H1 (cell line): ENCODE measurements around the gene CCDC83. TPM values are rescaled to one million over a fixed set of nuclear protein-coding genes. Genes with fewer than 3 reads are reported as not detected.

Experiments used
- CTCF ChIA-PET: fragments of 300-600 bp; sonication (Branson Sonifier 250); formaldehyde crosslinking; loops from one replicate; lab custom pipeline; 2021; ENCODE audit not compliant: partially characterized antibody; lab: Charles Lee
- POLR2A ChIA-PET: fragments of 300-600 bp; sonication (Branson Sonifier 250); formaldehyde crosslinking; loops from one replicate; lab custom pipeline; 2021; ENCODE audit warnings: inconsistent platforms; ENCODE audit not compliant: partially characterized antibody; lab: Charles Lee
- DNase-seq, 2 experiments: peaks; one replicate each; pipeline versions ENCODE4 v3.0.0 to v3.0.0-alpha.2; 2010 to 2022; ENCODE audit warnings: low spot score in 2 of 2, low read depth in 1 of 2, mixed read lengths in 1 of 2
- FAIRE-seq: peaks from 2 replicates; lab custom pipeline; 2011; peaks lifted over from hg19 to GRCh38; lab: Jason Lieb, UNC
- H2AFZ ChIP-seq: 2 replicates; pipeline ENCODE4 v1.8.1; 2012; ENCODE audit warnings: low read length, inconsistent platforms
- H2AK5ac ChIP-seq: 2 replicates; pipeline ENCODE4 v1.6.1; 2013; ENCODE audit warnings: low read depth, low read length
- H2BK120ac ChIP-seq: replicated peaks from 2 replicates; pipeline ENCODE3; 2013; ENCODE audit warnings: low read depth, low read length, inconsistent platforms
- H2BK12ac ChIP-seq: 2 replicates; pipeline ENCODE4 v1.6.1; 2013; ENCODE audit warnings: low read depth, low read length
- H2BK15ac ChIP-seq: 2 replicates; pipeline ENCODE4 v1.6.1; 2013; ENCODE audit warnings: low read length
- H2BK20ac ChIP-seq: 2 replicates; pipeline ENCODE4 v1.6.1; 2013; ENCODE audit warnings: low read length
- H2BK5ac ChIP-seq: 2 replicates; pipeline ENCODE4 v1.6.1; 2013; ENCODE audit warnings: low read depth, low read length
- H3K14ac ChIP-seq: 2 replicates; pipeline ENCODE4 v1.6.1; 2013; ENCODE audit warnings: inconsistent platforms; ENCODE audit not compliant: insufficient read length
- H3K18ac ChIP-seq: 2 replicates; pipeline ENCODE4 v1.6.1; 2013; ENCODE audit warnings: low read length; ENCODE audit errors: extremely low read depth
- H3K23ac ChIP-seq: 2 replicates; pipeline ENCODE4 v1.6.1; 2013; ENCODE audit warnings: inconsistent platforms; ENCODE audit not compliant: insufficient read length
- H3K23me2 ChIP-seq: 2 replicates; pipeline ENCODE4 v1.6.1; 2013; ENCODE audit warnings: low read depth, low read length
- H3K27ac ChIP-seq: 2 replicates; pipeline ENCODE4 v1.6.1; 2011; ENCODE audit warnings: low read depth, low read length, inconsistent platforms
- H3K27me3 ChIP-seq, 4 experiments: replicated peaks in 1 of 4; 1 replicate in 1 of 4; 2 replicates in 3 of 4; pipeline versions ENCODE4 v1.6.1 to v1.8.1; 2011 to 2013; ENCODE audit warnings: low read length in 3 of 4, mild to moderate bottlenecking in 3 of 4, inconsistent platforms in 2 of 4, mixed read lengths in 2 of 4, moderate library complexity in 1 of 4; ENCODE audit not compliant: control insufficient read depth in 3 of 4, insufficient read depth in 3 of 4; ENCODE audit errors: extremely low read depth in 1 of 4
- H3K36me3 ChIP-seq, 4 experiments: 2 replicates each; pipeline versions ENCODE4 v1.6.1 to v1.8.1; 2011 to 2013; ENCODE audit warnings: mild to moderate bottlenecking in 4 of 4, low read length in 3 of 4, moderate library complexity in 2 of 4, control low read depth in 1 of 4, inconsistent platforms in 1 of 4; ENCODE audit not compliant: insufficient read depth in 4 of 4, control insufficient read depth in 2 of 4
- H3K4ac ChIP-seq: replicated peaks from 2 replicates; pipeline ENCODE3; 2013; ENCODE audit warnings: low read length, low read depth, mixed read lengths, inconsistent platforms; ENCODE audit not compliant: insufficient read length
- H3K4me1 ChIP-seq, 4 experiments: replicated peaks in 1 of 4; 1 replicate in 1 of 4; 2 replicates in 3 of 4; pipeline versions ENCODE4 v1.6.1 to v1.8.1; 2011 to 2013; ENCODE audit warnings: low read length in 3 of 4, inconsistent platforms in 2 of 4, mixed read lengths in 1 of 4; ENCODE audit not compliant: insufficient read depth in 4 of 4, control insufficient read depth in 3 of 4
- H3K4me2 ChIP-seq, 2 experiments: 2 replicates each; pipeline versions ENCODE4 v1.6.1 to v1.8.1; 2011 to 2013; ENCODE audit warnings: low read depth in 2 of 2, low read length in 2 of 2, control low read depth in 1 of 2, inconsistent platforms in 1 of 2, mild to moderate bottlenecking in 1 of 2; ENCODE audit not compliant: insufficient read depth in 1 of 2
- H3K4me3 ChIP-seq, 4 experiments: fragments of 200-600, 300-600 bp in 1 of 4; sonication (generic), shearing (Covaris generic), sonication (Bioruptor Twin) in 1 of 4; 2 replicates each; pipeline versions ENCODE4 v1.5.1 to v1.8.1; 2011 to 2016; ENCODE audit warnings: low read length in 4 of 4, low read depth in 3 of 4, control low read depth in 2 of 4, inconsistent platforms in 2 of 4, mild to moderate bottlenecking in 2 of 4, mixed read lengths in 1 of 4, moderate library complexity in 1 of 4; ENCODE audit not compliant: insufficient read depth in 2 of 4; ENCODE audit errors: extremely low read depth in 1 of 4
- H3K56ac ChIP-seq: replicated peaks from 2 replicates; pipeline ENCODE3; 2013; ENCODE audit warnings: low read depth, mild to moderate bottlenecking, mixed read lengths, low read length, inconsistent platforms; ENCODE audit not compliant: insufficient read length
- H3K79me1 ChIP-seq: 2 replicates; pipeline ENCODE4 v1.6.1; 2013; ENCODE audit warnings: low read depth, low read length, control low read depth
- H3K79me2 ChIP-seq, 2 experiments: 2 replicates each; pipeline versions ENCODE4 v1.6.1 to v1.8.1; 2012 to 2013; ENCODE audit warnings: low read length in 2 of 2, mild to moderate bottlenecking in 2 of 2, inconsistent platforms in 1 of 2; ENCODE audit not compliant: insufficient read depth in 2 of 2, control insufficient read depth in 1 of 2
- H3K9ac ChIP-seq, 4 experiments: replicated peaks in 1 of 4; 1 replicate in 1 of 4; 2 replicates in 3 of 4; pipeline versions ENCODE4 v1.6.1 to v1.8.1; 2011 to 2013; ENCODE audit warnings: low read depth in 3 of 4, low read length in 3 of 4, control low read depth in 2 of 4, mild to moderate bottlenecking in 2 of 4, moderate library complexity in 2 of 4, inconsistent platforms in 1 of 4; ENCODE audit errors: extremely low read depth in 1 of 4
- H3K9me3 ChIP-seq, 2 experiments: 2 replicates each; pipeline versions ENCODE4 v1.6.1 to v1.8.1; 2012 to 2013; ENCODE audit warnings: mild to moderate bottlenecking in 2 of 2, moderate library complexity in 2 of 2, control low read depth in 1 of 2, inconsistent platforms in 1 of 2, low read depth in 1 of 2, low read length in 1 of 2, mixed read lengths in 1 of 2; ENCODE audit not compliant: insufficient read depth in 2 of 2
- H4K20me1 ChIP-seq, 2 experiments: replicated peaks in 1 of 2; 2 replicates each; pipeline versions ENCODE3 to v1.8.1; 2011 to 2013; ENCODE audit warnings: inconsistent platforms in 2 of 2, low read length in 2 of 2, mild to moderate bottlenecking in 1 of 2; ENCODE audit not compliant: insufficient read depth in 2 of 2, control insufficient read depth in 1 of 2
- H4K5ac ChIP-seq: 2 replicates; pipeline ENCODE4 v1.6.1; 2013; ENCODE audit warnings: low read length, low read depth, mixed read lengths, inconsistent platforms; ENCODE audit not compliant: insufficient read length
- H4K8ac ChIP-seq: 2 replicates; pipeline ENCODE4 v1.8.0; 2013; ENCODE audit warnings: mild to moderate bottlenecking, moderate library complexity, low read length, inconsistent platforms; ENCODE audit not compliant: insufficient read depth; ENCODE audit errors: extremely low read depth
- H4K91ac ChIP-seq: replicated peaks from 2 replicates; pipeline ENCODE3; 2013; ENCODE audit warnings: low read length, mixed read lengths, inconsistent platforms; ENCODE audit not compliant: insufficient read length
- CHD1 ChIP-seq: IDR thresholded peaks from 2 replicates; pipeline ENCODE4 v1.6.1; 2012; ENCODE audit warnings: low read depth, low read length, improper control_type of control experiment
- CHD2 ChIP-seq: IDR thresholded peaks from 2 replicates; pipeline ENCODE4 v1.6.1; 2012; ENCODE audit warnings: low read length, improper control_type of control experiment
- CTCF ChIP-seq, 3 experiments: IDR thresholded peaks; 1 replicate in 2 of 3; 2 replicates in 1 of 3; pipeline versions ENCODE4 v1.5.1 to v1.6.1; 2011; ENCODE audit warnings: low read length in 3 of 3, mild to moderate bottlenecking in 3 of 3, inconsistent platforms in 2 of 3, low read depth in 1 of 3, moderate library complexity in 1 of 3; ENCODE audit not compliant: insufficient read depth in 1 of 3; ENCODE audit errors: control extremely low read depth in 1 of 3
- EGR1 ChIP-seq: IDR thresholded peaks from 2 replicates; pipeline ENCODE4 v1.6.1; 2011; ENCODE audit warnings: low read depth, low read length, borderline replicate concordance
- EZH2 ChIP-seq: fragments of 200-600 bp; sonication (generic); IDR thresholded peaks from 2 replicates; pipeline ENCODE4 v1.7.1; 2012; ENCODE audit warnings: low read depth, mild to moderate bottlenecking, moderate library complexity, low read length, inconsistent platforms; ENCODE audit not compliant: severe bottlenecking
- GABPA ChIP-seq: IDR thresholded peaks from 2 replicates; pipeline ENCODE4 v1.6.1; 2011; ENCODE audit warnings: mild to moderate bottlenecking, low read length, moderate library complexity, borderline replicate concordance; ENCODE audit not compliant: insufficient read depth
- JUND ChIP-seq: IDR thresholded peaks from 2 replicates; pipeline ENCODE4 v1.6.1; 2011; ENCODE audit warnings: mild to moderate bottlenecking, improper control_type of control experiment, low read length
- KDM4A ChIP-seq: IDR thresholded peaks from one replicate; pipeline ENCODE4 v1.7.1; 2012; ENCODE audit warnings: low read depth, mild to moderate bottlenecking, moderate library complexity, low read length, inconsistent platforms; ENCODE audit not compliant: severe bottlenecking
- POLR2AphosphoS5 ChIP-seq: IDR thresholded peaks from 2 replicates; pipeline ENCODE4 v1.6.1; 2011; ENCODE audit warnings: low read depth, low read length
- WGBS, 2 experiments: shearing (Covaris generic) in 1 of 2; methylation state at CpG; one replicate each; pipeline versions ENCODE4 v1.1.6 to v1.1.7; 2013 to 2015; ENCODE audit warnings: low lambda C conversion rate in 2 of 2, mixed read lengths in 2 of 2, inconsistent platforms in 1 of 2, low coverage in 1 of 2, missing lambda C conversion rate in 1 of 2; ENCODE audit not compliant: insufficient replicate concordance in 2 of 2, insufficient coverage in 1 of 2, insufficient read length in 1 of 2; ENCODE audit errors: extremely low coverage in 1 of 2, missing lambda C conversion rate in 1 of 2; 5-methylcytosine and 5-hydroxymethylcytosine counted together
- polyA plus RNA-seq, 7 experiments: library from polyadenylated mRNA; depleted of rRNA in 3 of 7; stranded (reverse) in 5 of 7; unstranded in 2 of 7; fragments of >200 nt in 5 of 7; fragments of 200-250 nt in 2 of 7; gene quantifications; 1 replicate in 5 of 7; 2 replicates in 1 of 7; 4 replicates in 1 of 7; pipeline versions ENCODE4 v1.2.1 to v1.2.3, GENCODE V29; 2011 to 2013; ENCODE audit warnings: missing spikeins in 2 of 7, mixed read lengths in 2 of 7
- total RNA-seq: library from RNA; stranded (reverse); fragmentation: NEBNext Ultra II Directional; extraction: Animal tissue kit (Norgen Biotek cat#: 25700); gene quantifications from 2 replicates; pipeline ENCODE4 v1.2.1, GENCODE V29; 2021

CCDC83 gene
- total and polyA plus RNA-seq, 2 of the 8 experiments (the other 6 are each of a cell fraction or from before 2014, with no cell fraction given) = not detected

- 81% methylated on average over 8 of the region's 8 CpGs; no CpG with 5 or more reads in 1 of the 2 experiments for WGBS, 2 experiments
- no peaks in the 10 kb centered on the region for H3K79me2 ChIP-seq
- no peak overlapping the region for H3K14ac ChIP-seq
- no peaks in the 10 kb centered on the region for H3K23me2 ChIP-seq
- H4K20me1 ChIP-seq = no peaks in the 10 kb centered on the region
- peak overlapping the region; percentile 68; the same call in 1 of the 2 replicates for H2AFZ ChIP-seq
- H3K4ac ChIP-seq = no peak overlapping the region
- no peak overlapping the region for H2BK20ac ChIP-seq
- no peak overlapping the region for H2BK5ac ChIP-seq
- no peak overlapping the region for H3K18ac ChIP-seq
- H3K79me1 ChIP-seq = no peaks in the 10 kb centered on the region
- H3K4me3 ChIP-seq = no peak overlapping the region
- no peak overlapping the region for H4K5ac ChIP-seq
- H2BK120ac ChIP-seq = no peak overlapping the region
- H3K27me3 ChIP-seq = no peaks in the 10 kb centered on the region
- H3K4me2 ChIP-seq = peak overlapping the region in 1 of 2 experiments; percentile 11; a peak in 1 of 4 replicates
- no peaks in the 10 kb centered on the region for H3K4me1 ChIP-seq
- no peak for FAIRE-seq
- no peak overlapping the region for H3K56ac ChIP-seq
- H4K91ac ChIP-seq = no peak overlapping the region
- ChIA-PET POLR2A (no interaction called here), CTCF (interaction anchor here (0.6 to 0.7 kb wide), 3 partner anchors 10 to 763 kb away, joined by 3 read pairs; no protein-coding TSS in a partner anchor)
- no peak overlapping the region for H2BK12ac ChIP-seq
- H4K8ac ChIP-seq = no peak overlapping the region
- H3K9me3 ChIP-seq = no peaks in the 10 kb centered on the region
- H3K23ac ChIP-seq = no peak overlapping the region
- no peaks in the 10 kb centered on the region for H3K36me3 ChIP-seq
- H3K27ac ChIP-seq = no peak overlapping the region
- H3K9ac ChIP-seq = no peak overlapping the region
- H2AK5ac ChIP-seq = no peak overlapping the region
- no peak overlapping the region for H2BK15ac ChIP-seq
- DNase-seq = peak in 1 of 2 experiments; percentile 17
- TF ChIP-seq POLR2AphosphoS5 (no peak), CHD1 (no peak), CTCF (IDR thresholded peaks at IDR 0.05; ENCODE audit: control extremely low read depth in 1 of 3, insufficient read depth in 1 of 3, low read depth in 1 of 3, low read length in 3 of 3) (no peak), EZH2 (no peak), GABPA (no peak), KDM4A (no peak), JUND (peak; percentile 59; the same call in 1 of the 2 replicates), CHD2 (no peak), EGR1 (no peak)
Observed at GRCh38 chr11:85889676-85890579, 34.7 kb downstream of the CCDC83 start.
